ENCODE data around the gene NR2E1. TPM values are rescaled to one million over a fixed set of nuclear protein-coding genes. Genes with fewer than 3 reads are reported as not detected.
A peak's percentile ranks its signal among the peaks of the same experiment; 100 is the strongest.

Gene NR2E1
- total RNA-seq, 1 donor from 2014 or later: not detected

- Mint-ChIP-seq H3K27me3 (peaks cover 88% of the 10 kb centered on the region), H3K4me1 (ENCODE audit: low read depth) (peaks cover 11% of the 10 kb centered on the region), H3K36me3 (ENCODE audit: insufficient read depth) (no peaks in the 10 kb centered on the region), H3K9me3 (ENCODE audit: low read depth) (no peaks in the 10 kb centered on the region), H3K27ac (peak overlapping the region; percentile 67), H3K4me3 (ENCODE audit: low read depth) (no peak overlapping the region)
- TF ChIP-seq CTCF (IDR thresholded peaks at IDR 0.05; ENCODE audit: unreplicated experiment): no peak
- DNase-seq (ENCODE audit: low spot score, unreplicated experiment): no peak
Observed at GRCh38 chr6:108156180-108156937, 9.5 kb upstream of the NR2E1 start.

- Mint-ChIP-seq H3K27me3 (peaks cover 91% of the 10 kb centered on the region), H3K27ac (peak overlapping the region; percentile 67)
Observed at GRCh38 chr6:108156938-108157233, 8.9 kb upstream of the NR2E1 start.

GRCh38 chr6:108157234-108157980 lies 8.4 kb upstream of the NR2E1 start:
- TF ChIP-seq CTCF (IDR thresholded peaks at IDR 0.05; ENCODE audit: unreplicated experiment): no peak
- Mint-ChIP-seq H3K9me3 (ENCODE audit: low read depth) (no peaks in the 10 kb centered on the region), H3K4me1 (ENCODE audit: low read depth) (peaks cover 11% of the 10 kb centered on the region), H3K27ac (no peak overlapping the region), H3K27me3 (peaks cover 92% of the 10 kb centered on the region), H3K4me3 (ENCODE audit: low read depth) (peak overlapping the region; percentile 4), H3K36me3 (ENCODE audit: insufficient read depth) (no peaks in the 10 kb centered on the region)
- no peak for DNase-seq (ENCODE audit: low spot score, unreplicated experiment)

More at GRCh38 chr6:108156938-108157233, 8.9 kb upstream of the NR2E1 start:
- no peak for DNase-seq (ENCODE audit: low spot score, unreplicated experiment)
- H3K9me3 Mint-ChIP-seq (ENCODE audit: low read depth): no peaks in the 10 kb centered on the region
- no peak for TF ChIP-seq CTCF (IDR thresholded peaks at IDR 0.05; ENCODE audit: unreplicated experiment)
- peak overlapping the region; percentile 4 for H3K4me3 Mint-ChIP-seq (ENCODE audit: low read depth)
- no peaks in the 10 kb centered on the region for H3K36me3 Mint-ChIP-seq (ENCODE audit: insufficient read depth)
- H3K4me1 Mint-ChIP-seq (ENCODE audit: low read depth): peaks cover 11% of the 10 kb centered on the region

GRCh38 chr6:108157981-108158525 lies 7.8 kb upstream of the NR2E1 start:
- Mint-ChIP-seq H3K27ac (peak overlapping the region; percentile 6), H3K27me3 (peaks cover 92% of the 10 kb centered on the region), H3K4me1 (ENCODE audit: low read depth) (peaks cover 11% of the 10 kb centered on the region), H3K9me3 (ENCODE audit: low read depth) (no peaks in the 10 kb centered on the region), H3K4me3 (ENCODE audit: low read depth) (peak overlapping the region; percentile 48), H3K36me3 (ENCODE audit: insufficient read depth) (no peaks in the 10 kb centered on the region)
- no peak for DNase-seq (ENCODE audit: low spot score, unreplicated experiment)
- TF ChIP-seq CTCF (IDR thresholded peaks at IDR 0.05; ENCODE audit: unreplicated experiment): no peak

- DNase-seq (ENCODE audit: low spot score, unreplicated experiment): no peak
Observed at GRCh38 chr6:108159981-108160380, 5.8 kb upstream of the NR2E1 start.

More at GRCh38 chr6:108159981-108160380, 5.8 kb upstream of the NR2E1 start:
- Mint-ChIP-seq H3K9me3 (ENCODE audit: low read depth) (no peaks in the 10 kb centered on the region), H3K27me3 (peaks cover 92% of the 10 kb centered on the region), H3K4me3 (ENCODE audit: low read depth) (no peak overlapping the region), H3K27ac (no peak overlapping the region), H3K4me1 (ENCODE audit: low read depth) (peaks cover 11% of the 10 kb centered on the region), H3K36me3 (ENCODE audit: insufficient read depth) (no peaks in the 10 kb centered on the region)
- no peak for TF ChIP-seq CTCF (IDR thresholded peaks at IDR 0.05; ENCODE audit: unreplicated experiment)
